ENCODE measurements around the gene DENND1A.
"Not testable (repeated sequence)": the region's sequence is repeated elsewhere in the genome, so short reads cannot be mapped to it uniquely, and the experiment has no call there.

Gene DENND1A, protein sequence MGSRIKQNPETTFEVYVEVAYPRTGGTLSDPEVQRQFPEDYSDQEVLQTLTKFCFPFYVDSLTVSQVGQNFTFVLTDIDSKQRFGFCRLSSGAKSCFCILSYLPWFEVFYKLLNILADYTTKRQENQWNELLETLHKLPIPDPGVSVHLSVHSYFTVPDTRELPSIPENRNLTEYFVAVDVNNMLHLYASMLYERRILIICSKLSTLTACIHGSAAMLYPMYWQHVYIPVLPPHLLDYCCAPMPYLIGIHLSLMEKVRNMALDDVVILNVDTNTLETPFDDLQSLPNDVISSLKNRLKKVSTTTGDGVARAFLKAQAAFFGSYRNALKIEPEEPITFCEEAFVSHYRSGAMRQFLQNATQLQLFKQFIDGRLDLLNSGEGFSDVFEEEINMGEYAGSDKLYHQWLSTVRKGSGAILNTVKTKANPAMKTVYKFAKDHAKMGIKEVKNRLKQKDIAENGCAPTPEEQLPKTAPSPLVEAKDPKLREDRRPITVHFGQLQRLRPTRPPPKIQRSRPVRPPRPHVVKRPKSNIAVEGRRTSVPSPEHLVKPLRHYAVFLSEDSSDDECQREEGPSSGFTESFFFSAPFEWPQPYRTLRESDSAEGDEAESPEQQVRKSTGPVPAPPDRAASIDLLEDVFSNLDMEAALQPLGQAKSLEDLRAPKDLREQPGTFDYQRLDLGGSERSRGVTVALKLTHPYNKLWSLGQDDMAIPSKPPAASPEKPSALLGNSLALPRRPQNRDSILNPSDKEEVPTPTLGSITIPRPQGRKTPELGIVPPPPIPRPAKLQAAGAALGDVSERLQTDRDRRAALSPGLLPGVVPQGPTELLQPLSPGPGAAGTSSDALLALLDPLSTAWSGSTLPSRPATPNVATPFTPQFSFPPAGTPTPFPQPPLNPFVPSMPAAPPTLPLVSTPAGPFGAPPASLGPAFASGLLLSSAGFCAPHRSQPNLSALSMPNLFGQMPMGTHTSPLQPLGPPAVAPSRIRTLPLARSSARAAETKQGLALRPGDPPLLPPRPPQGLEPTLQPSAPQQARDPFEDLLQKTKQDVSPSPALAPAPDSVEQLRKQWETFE

DNA sequence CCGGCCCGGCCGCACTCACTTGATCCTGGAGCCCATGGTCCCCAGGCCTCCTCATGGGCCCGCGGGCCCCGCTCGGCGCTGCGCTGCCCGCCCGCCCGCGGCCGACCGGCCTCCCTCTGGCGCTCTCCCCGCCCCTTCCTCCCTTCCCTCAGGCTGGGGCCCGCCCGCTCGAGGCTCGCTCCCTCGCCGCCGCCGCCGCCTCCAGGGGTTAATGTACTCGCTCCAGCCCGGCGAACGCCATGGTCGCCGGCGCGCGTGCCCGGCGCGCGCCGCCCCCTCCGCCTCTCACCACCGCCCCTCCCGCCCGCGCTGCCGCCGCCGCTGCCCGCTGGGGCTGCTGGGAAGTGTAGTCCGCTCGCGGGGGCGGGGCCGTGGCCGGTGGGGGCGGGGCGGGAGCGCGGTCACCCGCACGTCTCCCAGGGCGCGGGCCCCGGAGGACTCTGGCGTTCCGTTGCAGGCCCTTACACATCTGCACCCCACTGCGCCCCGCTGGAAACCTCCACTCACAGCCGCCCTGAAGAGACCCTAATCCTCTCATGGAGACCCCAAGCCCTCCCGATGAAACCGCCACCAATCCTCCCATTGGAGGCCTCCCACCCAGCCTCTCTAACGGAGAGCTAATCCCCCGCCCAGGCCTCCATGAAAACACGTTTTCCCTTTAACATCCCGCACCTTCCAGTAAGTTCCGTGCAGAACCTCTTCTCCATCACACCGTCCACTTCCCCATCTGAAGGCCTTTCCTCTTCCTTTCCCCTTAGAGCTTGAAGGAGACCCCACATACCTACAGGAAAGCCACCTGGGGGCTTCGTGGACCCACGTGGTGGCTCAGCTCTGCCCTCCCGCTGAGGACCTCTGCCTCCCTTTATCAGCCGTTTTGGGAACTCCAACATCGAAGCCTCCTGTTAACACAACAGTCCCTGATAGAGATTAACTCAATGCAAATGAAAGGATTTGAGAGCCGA lies at the start of gene DENND1A:
Gene DENND1A, minus strand, starts transcription at position 257 of the 962 bp plus-strand sequence. Its CDS starts 221 bp downstream, at position 36.
- DNase-seq (ENCODE audit: low read depth in 2 of 2): peak; percentile 87 to 89

DNA sequence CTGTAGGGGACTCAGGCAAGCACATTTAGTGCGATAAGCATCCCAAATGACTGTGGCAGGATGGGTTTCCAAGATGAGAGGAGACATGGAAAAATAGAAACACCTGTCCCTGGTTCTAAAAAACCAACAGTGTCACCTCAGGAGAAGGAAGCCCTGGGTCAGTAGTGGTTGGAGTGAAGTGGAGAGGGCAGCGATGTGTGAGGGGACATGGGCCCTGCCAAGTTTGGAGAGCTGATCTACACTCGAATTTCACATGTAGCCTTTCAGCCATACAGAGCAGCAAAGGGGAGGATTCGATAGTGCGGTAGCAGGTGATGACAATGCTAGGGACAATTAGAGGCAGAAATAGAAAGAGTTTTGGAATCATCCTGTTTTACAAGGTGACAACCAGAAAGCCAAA lies 49.1 kb upstream of the DENND1A start:
- DNase-seq (ENCODE audit: low read depth in 2 of 2): no peak

DNA sequence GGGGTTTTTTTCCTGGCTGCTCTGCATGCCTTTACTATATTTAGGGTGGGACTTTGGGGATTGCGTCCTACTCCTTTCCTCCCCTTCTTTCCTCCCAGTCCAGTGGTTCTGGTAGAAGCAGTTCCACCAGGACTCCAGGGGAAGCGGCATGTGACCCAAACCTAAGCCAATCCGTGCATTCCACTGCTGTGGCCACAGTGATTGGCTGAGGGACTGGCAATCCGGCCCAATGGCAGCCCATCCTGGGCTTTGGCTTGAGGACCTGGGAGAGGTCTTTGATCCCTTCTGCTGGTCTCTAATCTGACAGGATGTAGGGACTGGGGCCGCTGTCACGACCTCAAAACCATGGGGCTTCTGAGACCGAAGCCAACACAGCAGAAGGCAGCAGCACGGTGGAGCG lies 46.7 kb upstream of the DENND1A start:
- not testable (repeated sequence) for DNase-seq (ENCODE audit: low read depth in 2 of 2)

DNA sequence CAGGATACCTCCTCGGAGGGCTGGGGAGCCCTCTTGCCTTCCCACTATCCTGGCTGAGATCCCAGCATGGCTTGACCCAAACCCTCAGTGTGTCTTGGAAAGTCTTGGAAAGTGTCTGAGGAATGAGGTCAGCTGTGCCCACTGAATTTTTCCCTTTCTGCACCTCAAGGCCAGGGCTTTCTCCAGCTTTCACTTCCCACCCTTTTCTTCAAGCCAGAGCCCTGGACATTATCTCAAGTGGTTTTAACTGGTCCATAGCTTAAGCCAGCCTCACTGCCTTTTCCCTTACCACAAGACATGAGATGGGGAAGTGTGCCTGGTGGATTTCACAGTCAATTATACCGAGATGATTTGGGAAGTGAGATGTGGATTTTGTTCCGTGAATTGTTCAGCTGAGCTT lies 45.9 kb upstream of the DENND1A start:
- no peak for DNase-seq (ENCODE audit: low read depth in 2 of 2)

DNA sequence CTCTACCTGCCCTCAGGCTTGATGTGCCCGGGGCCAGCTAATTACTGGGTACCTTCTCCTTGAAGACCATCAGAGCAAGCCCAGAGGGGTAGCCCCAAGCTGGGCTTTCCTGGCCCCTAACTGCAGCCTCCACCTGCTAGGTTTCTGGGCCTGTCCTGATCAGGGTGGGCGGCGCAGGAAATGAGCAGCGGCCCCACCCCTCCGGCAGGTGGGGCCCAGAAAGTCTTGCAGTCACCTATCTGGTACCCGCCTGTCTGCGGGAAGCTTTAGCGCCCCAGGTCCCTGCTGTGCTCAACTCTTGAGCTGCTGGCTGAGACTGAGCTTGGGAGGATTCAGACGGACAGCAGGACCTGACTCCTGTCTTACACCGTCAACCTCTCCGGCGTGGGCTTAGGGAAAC lies 44.5 kb upstream of the DENND1A start:
- no peak for DNase-seq (ENCODE audit: low read depth in 2 of 2)

DNA sequence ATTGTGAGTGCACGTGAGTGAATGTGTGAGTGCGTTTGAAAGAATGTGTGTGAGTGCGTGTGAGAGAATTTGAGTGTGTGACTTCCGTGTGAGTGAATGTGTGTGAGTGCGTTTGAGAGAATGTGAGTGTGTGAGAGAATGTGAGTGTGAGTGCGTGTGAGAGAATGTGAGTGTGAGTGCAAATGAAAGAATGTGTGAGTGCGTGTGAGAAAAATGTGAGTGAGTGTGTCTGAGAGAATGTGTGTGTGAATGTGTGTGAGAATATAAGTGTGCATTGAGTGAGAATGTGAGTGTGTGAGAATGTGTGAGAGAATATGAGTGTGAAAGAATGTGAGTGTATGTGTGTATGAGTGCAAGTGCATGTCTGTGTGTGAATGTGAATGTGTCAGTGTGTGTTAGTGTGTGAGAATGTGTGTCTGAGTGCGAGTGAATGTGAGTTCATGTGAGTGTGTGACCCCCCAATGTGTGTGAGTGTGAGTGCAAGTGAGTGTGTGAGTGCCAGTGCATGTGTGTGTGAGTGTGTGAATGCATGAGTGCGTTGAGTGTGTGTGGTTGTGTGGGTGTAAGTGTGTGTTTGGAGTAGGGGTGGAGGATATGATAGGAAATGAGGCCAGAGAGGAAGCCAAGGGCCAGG lies 43.8 kb upstream of the DENND1A start:
- DNase-seq (ENCODE audit: low read depth in 2 of 2): no peak

DNA sequence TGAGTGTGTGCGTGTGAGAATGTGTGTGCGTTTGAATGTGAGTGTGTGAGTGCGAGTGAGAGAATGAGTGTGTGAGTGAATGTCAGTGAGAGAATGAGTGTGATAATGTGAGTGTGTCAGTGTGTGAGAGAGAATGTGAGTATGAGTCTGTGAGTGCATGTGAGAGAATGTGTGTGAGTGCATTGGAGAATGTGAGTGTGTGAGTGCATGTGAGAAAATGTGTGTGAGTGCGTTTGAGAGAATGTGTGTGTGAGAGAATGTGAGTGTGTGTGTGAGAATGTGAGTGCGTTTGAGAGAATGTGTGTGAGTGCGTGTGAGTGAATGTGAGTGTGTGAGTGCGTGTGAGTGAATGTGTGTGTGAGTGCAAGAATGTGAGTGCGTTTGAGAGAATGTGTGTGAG lies 42.7 kb upstream of the DENND1A start:
- DNase-seq (ENCODE audit: low read depth in 2 of 2): no peak

DNA sequence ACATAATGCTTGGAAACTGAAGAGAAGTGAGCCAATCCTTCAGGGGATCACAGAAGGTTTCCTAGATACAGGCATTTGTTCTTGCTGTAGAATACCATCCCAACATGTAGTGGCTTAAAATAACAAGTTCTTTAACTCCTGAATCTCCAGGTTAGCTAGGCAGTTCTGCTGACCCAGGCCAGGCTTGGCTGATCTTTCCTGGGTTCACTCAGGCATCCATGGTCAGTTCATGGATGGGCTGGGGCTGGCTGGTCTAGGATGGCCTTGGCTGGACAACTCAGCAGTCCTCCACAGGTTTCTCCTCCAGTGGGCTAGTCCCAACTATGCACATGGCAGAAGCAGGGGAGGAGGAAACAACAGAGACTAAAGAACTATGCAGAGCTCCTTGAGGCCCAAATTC lies 37.4 kb upstream of the DENND1A start:
- DNase-seq (ENCODE audit: low read depth in 2 of 2): no peak

DNA sequence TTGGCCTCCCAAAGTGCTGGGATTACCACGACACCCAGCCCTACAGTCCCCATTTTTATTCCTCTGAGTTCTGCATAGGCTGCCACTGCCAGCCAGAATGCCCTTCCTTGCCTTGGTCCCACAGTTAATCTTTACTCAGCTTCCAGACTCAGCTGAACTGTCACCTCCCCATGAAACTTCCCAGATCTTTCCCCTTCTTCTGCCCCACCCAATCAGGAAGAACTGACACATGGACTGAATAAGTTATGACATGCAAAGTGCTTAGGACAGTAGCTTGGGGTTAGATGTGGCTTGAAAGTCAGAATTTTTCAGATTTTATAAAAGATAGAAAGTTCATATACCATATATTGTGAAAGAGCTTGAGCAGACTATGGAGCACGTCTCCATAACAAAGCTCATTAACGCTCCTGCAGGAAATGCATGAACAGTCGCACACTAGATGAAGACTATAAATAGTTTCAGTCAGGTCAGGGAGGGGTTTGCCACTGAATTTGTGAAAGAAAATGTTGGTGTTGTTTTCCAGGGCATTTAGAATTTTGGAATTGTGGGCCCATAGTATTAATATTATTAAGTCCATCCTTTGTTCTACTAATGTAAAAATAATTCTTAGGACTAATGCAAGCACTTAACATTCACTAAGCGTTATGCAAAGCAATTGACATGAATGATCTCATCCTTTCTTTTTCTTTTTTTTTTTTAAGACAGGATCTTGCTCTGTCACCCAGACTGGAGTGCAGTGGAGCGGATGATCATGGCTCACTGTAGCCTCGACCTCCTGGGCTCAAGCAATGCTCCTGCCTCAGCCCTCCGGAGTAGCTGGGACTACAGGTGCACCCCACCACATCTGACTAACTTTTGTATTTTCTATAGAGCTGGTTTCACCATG lies 36.1 kb upstream of the DENND1A start:
- no peak for DNase-seq (ENCODE audit: low read depth in 2 of 2)

DNA sequence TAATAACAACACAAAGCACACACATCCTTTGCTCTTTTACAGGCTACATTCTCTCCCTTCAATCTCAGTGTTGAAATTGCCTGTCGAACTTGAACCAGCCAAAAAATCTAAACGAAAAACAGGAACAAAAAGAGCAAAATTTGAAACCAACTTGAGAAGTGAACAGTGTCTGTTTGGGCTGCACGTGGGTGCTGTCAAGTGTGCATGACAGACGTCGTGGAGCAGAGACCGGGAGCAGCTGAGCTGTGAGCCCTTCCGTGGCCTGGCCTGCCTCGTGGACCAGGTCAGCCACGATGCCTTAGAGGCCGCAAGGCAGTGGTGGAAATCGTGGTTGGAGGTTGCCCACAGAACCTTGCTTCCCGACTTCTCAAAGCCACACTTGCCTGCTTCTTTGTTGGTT lies 34.8 kb upstream of the DENND1A start:
- no peak for DNase-seq (ENCODE audit: low read depth in 2 of 2)

DNA sequence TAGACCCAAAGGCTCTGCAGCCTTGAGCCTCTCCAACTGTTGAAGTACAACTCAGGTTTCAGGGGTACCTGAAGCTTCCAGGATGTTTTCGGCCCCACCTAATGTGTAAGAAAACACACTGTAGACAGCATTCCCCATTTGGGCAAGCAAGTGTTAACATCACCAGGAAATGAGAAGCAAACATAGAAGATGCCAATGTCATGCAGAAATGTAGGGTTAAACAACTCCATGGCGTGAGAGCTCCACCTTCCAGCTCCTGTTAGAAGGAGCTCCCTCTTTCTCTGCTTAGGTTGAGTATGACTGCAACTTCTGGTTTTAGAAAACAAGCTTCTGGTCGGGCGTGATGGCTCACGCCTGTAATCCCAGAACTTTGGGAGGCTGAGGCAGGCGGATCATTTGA lies 31.0 kb upstream of the DENND1A start:
- DNase-seq (ENCODE audit: low read depth in 2 of 2): no peak

DNA sequence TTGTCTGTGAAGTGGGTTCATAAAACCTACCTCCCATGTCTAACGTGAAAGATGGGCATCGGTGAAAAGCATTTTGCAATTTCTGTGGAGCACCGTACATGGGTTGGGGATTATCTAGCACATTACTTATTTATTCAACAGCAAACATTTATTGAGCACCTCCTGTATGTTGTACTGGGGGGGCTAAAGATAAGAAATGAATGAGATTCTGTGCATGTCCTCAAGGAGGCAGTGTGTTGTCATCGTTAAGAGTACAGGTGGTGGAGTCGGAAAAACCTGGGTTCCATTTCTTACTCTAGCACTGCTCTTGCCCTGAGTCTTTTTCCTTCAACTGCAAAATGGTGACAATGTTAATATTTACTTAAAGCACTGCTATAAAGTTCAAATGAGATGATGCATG lies 30.4 kb upstream of the DENND1A start:
- DNase-seq (ENCODE audit: low read depth in 2 of 2): no peak

DNA sequence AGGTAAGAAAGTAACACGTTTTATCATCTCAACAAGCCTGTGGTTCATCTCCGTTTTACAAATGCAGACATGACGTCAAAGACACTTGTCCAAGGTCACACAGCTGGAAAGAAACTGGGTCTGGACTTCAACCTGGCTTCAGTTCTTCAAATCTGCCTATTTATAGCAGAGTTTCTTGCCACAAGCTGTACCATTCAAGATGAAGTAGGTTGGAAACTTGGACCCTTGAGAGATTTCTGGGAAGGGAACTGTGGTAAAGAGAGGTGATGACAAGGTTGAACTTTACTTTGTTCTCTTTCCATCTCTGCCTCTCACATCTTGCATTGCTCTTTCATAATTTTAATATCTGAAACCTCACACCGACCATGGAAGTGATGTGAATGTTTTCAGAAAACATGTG lies 29.9 kb upstream of the DENND1A start:
- no peak for DNase-seq (ENCODE audit: low read depth in 2 of 2)

DNA sequence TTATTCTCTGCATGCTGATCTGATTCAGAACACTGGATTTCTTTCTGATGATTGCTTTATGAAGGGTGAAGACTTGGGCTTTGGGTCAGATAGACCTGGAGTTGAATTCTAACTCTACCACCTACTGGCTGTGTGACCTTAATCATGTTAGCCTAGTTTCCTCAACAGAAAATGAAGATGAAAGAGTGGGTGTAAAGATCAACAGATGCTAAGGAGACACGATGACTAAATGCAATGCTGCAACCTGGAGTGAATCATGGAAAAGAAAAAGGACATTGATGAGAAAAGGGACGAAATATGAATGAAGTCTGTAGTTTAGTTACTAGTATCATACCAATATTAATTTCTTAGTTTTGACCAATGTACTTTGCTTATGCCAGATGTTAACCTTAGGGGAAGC lies 27.8 kb upstream of the DENND1A start:
- DNase-seq (ENCODE audit: low read depth in 2 of 2): no peak

DNA sequence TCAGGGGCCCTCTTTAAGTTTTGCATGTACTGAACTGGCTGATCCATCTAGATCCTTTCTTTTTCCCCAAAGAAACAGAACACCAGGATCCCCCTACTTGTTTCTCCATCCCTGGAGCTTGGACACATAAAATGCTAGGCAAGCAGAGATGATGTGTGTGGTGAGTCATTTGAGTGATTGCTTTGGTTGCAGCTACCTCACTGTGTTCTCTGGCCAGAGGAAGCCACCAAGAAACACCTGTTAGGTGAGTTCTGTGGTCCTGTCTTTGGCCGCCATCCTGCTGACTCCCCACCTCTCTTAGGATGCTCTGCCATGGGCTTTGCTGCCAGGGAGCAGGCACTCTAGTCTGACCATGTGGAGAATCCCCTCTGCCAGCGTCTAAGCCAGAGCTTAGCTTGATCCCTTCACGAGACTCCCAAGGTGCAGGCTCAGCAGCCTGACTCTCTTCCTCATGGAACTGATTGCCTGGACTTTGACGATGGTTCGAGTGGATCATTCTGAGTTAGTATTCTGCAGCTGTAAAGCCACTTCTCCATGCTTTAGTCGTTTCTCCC lies 27.3 kb upstream of the DENND1A start:
- DNase-seq (ENCODE audit: low read depth in 2 of 2): no peak

DNA sequence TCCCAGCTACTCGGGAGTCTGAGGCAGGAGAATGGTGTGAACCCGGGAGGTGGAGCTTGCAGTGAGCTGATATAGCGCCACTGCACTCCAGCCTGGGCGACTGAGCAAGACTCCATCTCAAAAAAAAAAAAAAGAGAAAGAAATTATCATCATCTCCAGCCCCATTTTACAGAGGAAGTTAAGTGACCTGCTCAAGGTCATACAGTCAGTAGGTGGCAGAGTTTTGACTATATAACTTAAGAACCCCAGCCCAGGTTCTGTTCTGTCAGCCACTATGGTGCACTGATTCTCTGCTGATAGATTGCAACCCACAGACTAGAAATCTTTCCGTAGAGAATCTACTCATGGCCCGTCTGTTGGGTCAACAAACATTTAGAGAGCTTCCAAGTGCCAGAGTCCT lies 25.7 kb upstream of the DENND1A start:
- no peak for DNase-seq (ENCODE audit: low read depth in 2 of 2)

DNA sequence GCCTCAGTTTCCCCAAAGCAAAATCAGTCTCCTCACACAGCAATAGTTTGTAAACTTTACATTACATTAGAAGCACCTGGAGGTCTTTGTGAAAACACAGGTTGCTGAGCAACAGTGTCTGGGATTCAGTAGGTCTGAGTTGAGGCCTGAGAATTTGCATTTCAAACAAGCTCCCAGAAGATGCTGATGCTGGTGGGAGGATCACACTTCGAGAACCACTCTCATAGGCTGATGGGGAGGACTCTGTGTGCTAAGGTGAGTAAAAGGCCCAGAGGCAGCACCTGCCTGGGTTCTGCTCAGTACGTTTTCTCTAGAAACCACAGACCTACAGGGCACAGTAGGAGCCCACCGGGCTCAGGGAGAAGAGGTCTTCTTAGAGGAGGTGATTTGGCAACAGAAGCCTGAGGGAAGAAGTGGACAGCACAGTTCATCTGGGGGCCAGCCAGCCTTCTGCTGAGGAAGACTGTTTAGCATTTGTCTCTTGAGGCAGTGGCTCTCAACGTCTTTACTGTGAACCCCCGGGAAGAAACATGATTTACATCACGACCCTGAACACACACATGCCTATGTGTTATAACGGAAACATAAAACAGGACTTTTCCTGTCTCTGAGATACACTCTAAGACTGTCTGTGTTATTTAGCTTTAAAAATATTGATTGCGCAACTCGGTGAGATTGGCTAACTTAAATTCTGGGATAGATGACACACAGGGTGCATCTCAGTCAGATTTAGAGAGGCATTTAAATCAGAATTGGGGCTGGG lies 24.8 kb upstream of the DENND1A start:
- no peak for DNase-seq (ENCODE audit: low read depth in 2 of 2)

DNA sequence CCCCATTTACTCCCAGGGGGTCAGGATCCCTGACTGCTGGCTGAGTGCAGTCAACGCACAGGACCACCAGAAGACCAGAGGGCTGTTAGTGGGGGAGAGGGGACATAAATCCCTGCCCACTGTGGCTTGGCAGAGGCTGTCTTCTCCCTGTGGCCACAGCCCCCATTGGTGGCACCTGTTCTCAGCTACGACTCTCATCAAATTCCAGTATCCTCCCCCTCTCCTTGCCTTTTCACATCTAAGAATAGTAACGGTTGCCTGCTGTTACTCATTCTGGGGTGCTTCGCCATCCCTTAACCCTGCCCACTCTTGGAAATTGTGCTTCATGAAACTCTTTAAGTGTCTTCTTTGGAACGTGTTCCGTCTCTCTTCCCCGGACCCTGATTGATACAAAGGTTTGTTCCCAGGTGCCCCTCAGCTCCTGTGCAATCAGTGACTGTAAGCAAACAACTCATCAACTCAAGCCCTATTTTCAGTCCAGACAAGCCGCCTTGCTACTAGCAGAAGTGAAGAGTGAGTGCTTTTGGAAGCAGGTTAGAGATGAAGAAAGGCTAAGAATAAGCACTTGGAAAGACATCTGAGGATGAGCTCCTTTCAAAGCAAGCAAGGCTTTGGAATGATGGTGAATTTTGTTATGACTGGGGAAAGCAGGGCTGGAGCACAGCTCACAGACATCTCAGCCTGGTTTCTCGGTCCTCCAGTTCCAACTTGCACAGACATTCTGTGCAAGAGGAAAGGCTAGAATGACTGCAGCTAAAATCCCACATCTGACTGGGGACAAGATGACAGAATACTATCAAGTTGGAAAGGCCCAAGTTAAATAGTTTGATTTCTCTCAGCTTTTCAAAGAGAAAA lies 22.9 kb upstream of the DENND1A start:
- DNase-seq (ENCODE audit: low read depth in 2 of 2): no peak

Measured in stimulated activated CD8-positive, alpha-beta memory T cell treated with anti-CD3 and anti-CD28 coated beads, Interleukin-2, amount 100 ng/mL, for 48 hours (primary cell).